Sigmoid colon (tissue), 7 donors: ENCODE data around the gene TGM4. TPM values are rescaled to one million over a fixed set of nuclear protein-coding genes. Genes with fewer than 3 reads are reported as not detected.

Source experiments
- DNase-seq: peaks from one replicate; pipeline ENCODE4 v3.0.0-alpha.2; 2019
- H3K27ac ChIP-seq, 4 donors: fragments of 200-600 bp; sonication (generic); one replicate each; pipeline ENCODE4 v1.5.1; 2016 to 2019; ENCODE audit warnings: mild to moderate bottlenecking in 1 of 4
- H3K27me3 ChIP-seq, 3 donors: fragments of 200-600 bp; sonication (generic); one replicate each; pipeline ENCODE4 v1.5.1; 2019; ENCODE audit warnings: mild to moderate bottlenecking in 1 of 3
- H3K36me3 ChIP-seq, 4 donors: fragments of 200-600 bp; sonication (generic); one replicate each; pipeline ENCODE4 v1.5.1; 2016 to 2019
- H3K4me1 ChIP-seq, 4 donors: fragments of 200-600 bp; sonication (generic); one replicate each; pipeline ENCODE4 v1.5.1; 2017 to 2019
- H3K4me3 ChIP-seq, 4 donors: fragments of 200-600 bp; sonication (generic); one replicate each; pipeline ENCODE4 v1.5.1; 2017 to 2019; ENCODE audit warnings: mild to moderate bottlenecking in 2 of 4, moderate library complexity in 1 of 4
- H3K9me3 ChIP-seq, 4 donors: fragments of 200-600 bp in 3 of 4; sonication (generic) in 3 of 4; one replicate each; pipeline versions ENCODE4 v1.5.1 to v1.6.1; 2013 to 2019
- EP300 ChIP-seq, 4 donors: sonication (generic); formaldehyde crosslinking; IDR thresholded peaks; one replicate each; pipeline ENCODE4 v1.6.1; 2017; ENCODE audit warnings: antibody characterized with exemption in 4 of 4
- POLR2A ChIP-seq, 2 donors: fragments of 450-650 bp; IDR thresholded peaks; one replicate each; pipeline ENCODE4 v1.6.1; 2016; ENCODE audit warnings: antibody characterized with exemption in 2 of 2, mild to moderate bottlenecking in 2 of 2, moderate library complexity in 2 of 2
- POLR2AphosphoS5 ChIP-seq, 4 donors: sonication (generic); formaldehyde crosslinking; IDR thresholded peaks; one replicate each; pipeline ENCODE4 v1.6.1; 2017; ENCODE audit warnings: antibody characterized with exemption in 4 of 4
- WGBS, 2 donors: extraction: QIAGEN DNeasy Blood & Tissue Kit; methylation state at CpG; one replicate each; pipeline ENCODE4 v1.1.7; 2013; 5-methylcytosine and 5-hydroxymethylcytosine counted together
- intact Hi-C: fragments of 100-400 bp; cut with DNase I; formaldehyde crosslinking; loops from one replicate; pipeline ENCODE4 v1.15.1; 2023
- polyA plus RNA-seq, 3 donors: library from polyadenylated mRNA; stranded (reverse); fragments of 200-250 nt; gene quantifications; one replicate each; pipeline ENCODE4 v1.2.3, GENCODE V29; 2013
- total RNA-seq, 4 donors: library from RNA; depleted of rRNA; stranded (reverse); fragments of >200 nt; gene quantifications; one replicate each; pipeline ENCODE4 v1.1.0, GENCODE V29; 2016
- donor health status: healthy with polysubstance abuse.
- donor health status: Bipolar disorder and iron deficiency.
- donor health status: healthy.

TGM4 gene
- total and polyA plus RNA-seq, 7 donors: not detected

DNA sequence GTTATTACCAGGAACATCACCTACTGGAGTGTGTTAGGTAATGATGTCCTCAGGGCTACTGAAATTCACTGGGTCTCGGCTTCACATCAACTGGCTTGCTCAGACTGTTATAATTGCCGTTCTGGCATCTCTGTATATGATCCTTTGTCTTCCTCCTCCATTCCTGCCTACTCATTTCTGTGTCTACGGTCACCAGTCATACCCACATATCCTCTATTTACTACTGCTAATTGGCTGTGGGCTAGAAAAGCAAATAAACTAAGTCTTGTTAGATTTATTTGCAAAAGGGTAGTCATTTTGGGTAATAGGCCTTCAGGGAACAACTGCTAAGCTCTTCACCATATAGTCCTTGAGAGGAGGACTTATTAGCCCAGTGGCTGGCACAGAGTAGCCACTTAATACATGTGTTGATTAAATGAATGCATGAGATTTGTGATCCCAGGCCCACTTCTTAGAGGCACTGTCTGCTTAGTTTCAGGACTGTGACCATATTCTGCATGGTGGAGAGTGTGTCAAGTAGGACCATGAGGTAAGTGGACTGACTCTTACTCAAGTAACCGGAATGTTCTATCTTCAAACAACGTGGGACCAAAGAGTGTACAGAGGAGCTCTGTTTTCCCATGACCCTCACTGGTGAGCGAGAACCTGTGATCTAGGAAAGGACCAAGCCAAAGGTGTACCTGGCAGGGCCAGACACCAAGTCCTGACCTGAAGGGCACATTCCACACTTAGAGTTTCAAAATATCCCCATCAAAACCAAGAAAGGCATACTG is 88.4 kb downstream of the TGM4 start:
- no peak for DNase-seq
- Histone ChIP-seq H3K27me3 (no peaks in the 10 kb centered on the region), H3K4me1 (peaks cover 0 to 4% (median 0%) of the 10 kb centered on the region in 4 donors), H3K36me3 (peaks cover 0 to 15% (median 12%) of the 10 kb centered on the region in 4 donors), H3K27ac (no peak overlapping the region), H3K9me3 (no peaks in the 10 kb centered on the region), H3K4me3 (no peak overlapping the region)
- WGBS, 2 donors: 86 to 92% methylated on average over 6 of the region's 6 CpGs
- intact Hi-C loops: no loop called here
- TF ChIP-seq POLR2AphosphoS5 (IDR thresholded peaks at IDR 0.05): no peak
- TF ChIP-seq EP300 (IDR thresholded peaks at IDR 0.05): no peak

DNA sequence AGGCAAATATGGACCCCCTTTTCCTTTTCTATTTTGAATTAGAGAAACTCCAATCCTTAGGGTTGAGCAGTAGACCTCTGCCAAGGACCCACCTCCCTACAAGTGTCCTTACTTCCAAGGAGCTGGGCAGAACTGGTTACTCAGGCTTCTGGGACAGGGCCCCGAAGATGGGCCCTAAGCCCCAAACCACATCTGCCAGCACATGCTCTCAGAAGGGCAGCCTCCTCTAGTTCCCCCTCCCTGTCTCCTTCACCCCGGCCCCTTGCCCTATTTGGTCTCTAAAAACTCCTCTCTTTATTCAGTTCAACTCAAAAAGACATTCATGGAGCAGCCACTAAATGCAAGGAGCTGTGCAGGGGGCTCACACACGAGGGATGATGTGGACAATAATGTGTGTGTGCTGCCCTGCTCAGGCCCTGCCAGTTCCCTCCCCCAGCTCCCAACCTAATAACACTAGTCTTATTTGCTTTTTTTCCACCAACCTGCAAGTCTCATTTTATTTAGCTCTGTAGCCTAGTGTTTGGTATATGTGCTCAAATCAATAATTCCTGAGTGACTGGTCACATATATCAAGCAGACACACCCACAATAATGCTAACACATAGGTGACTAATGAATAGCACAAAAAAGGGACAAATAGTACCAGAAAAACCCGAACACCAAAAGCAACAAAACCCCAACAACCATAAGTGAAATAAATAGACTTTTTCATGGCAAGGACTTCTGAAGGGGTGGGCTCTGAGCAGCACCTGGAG is 89.3 kb downstream of the TGM4 start:
- no peak for TF ChIP-seq POLR2AphosphoS5 (IDR thresholded peaks at IDR 0.05)
- no peak for TF ChIP-seq POLR2A (IDR thresholded peaks at IDR 0.05)
- TF ChIP-seq EP300 (IDR thresholded peaks at IDR 0.05): no peak
- Histone ChIP-seq H3K36me3 (peaks cover 0 to 6% (median 3%) of the 10 kb centered on the region in 4 donors), H3K9me3 (no peaks in the 10 kb centered on the region), H3K27ac (no peak overlapping the region), H3K4me3 (no peak overlapping the region), H3K4me1 (peaks cover 0 to 4% (median 0%) of the 10 kb centered on the region in 4 donors), H3K27me3 (no peaks in the 10 kb centered on the region)
- intact Hi-C loops: no loop called here
- WGBS, 2 donors: 84 to 85% methylated on average over 4 of the region's 4 CpGs
- no peak for DNase-seq

Other genes starting within 250 kb of the TGM4 start
- gene ZNF197, start 249.6 kb upstream of the TGM4 start, total RNA-seq: 10 to 100 TPM; 19.1 to 30.8 (median 21.0) TPM
- gene ZNF197, start 249.6 kb upstream of the TGM4 start, polyA plus RNA-seq: 1 to 10 TPM; 4.4 to 7.1 (median 6.6) TPM
- 10 to 100 TPM; 12.1 to 15.3 (median 14.9) TPM for gene ZNF35, start 225.9 kb upstream of the TGM4 start, total RNA-seq
- gene ZNF35, start 225.9 kb upstream of the TGM4 start, polyA plus RNA-seq: 1 to 10 TPM; 3.0 to 4.4 (median 4.1) TPM
- 1 to 10 TPM; 5.8 to 8.9 (median 7.7) TPM for gene ZNF502, start 161.9 kb upstream of the TGM4 start, total RNA-seq
- gene ZNF502, start 161.9 kb upstream of the TGM4 start, polyA plus RNA-seq: 1 to 10 TPM in 2 of 3 donors, under 1 TPM in 1; 0.69 to 2.5 (median 1.8) TPM
- 10 to 100 TPM in 2 of 4 donors, 1 to 10 TPM in 2; 5.8 to 14.7 (median 10.4) TPM for gene ZNF501, start 145.0 kb upstream of the TGM4 start, total RNA-seq
- gene ZNF501, start 145.0 kb upstream of the TGM4 start, polyA plus RNA-seq: 1 to 10 TPM in 2 of 3 donors, under 1 TPM in 1; 0.69 to 2.0 (median 1.2) TPM
- gene KIAA1143, start 113.0 kb upstream of the TGM4 start, total RNA-seq: 10 to 100 TPM; 26.7 to 35.3 (median 30.8) TPM
- 10 to 100 TPM in 2 of 3 donors, 1 to 10 TPM in 1; 7.8 to 11.6 (median 10.2) TPM for gene KIAA1143, start 113.0 kb upstream of the TGM4 start, polyA plus RNA-seq
- gene KIF15, start 112.8 kb upstream of the TGM4 start, total RNA-seq: 1 to 10 TPM in 3 of 4 donors, under 1 TPM in 1; 0.66 to 3.0 (median 1.1) TPM
- gene KIF15, start 112.8 kb upstream of the TGM4 start, polyA plus RNA-seq: 1 to 10 TPM in 2 of 3 donors, under 1 TPM in 1; 0.60 to 8.8 (median 1.8) TPM
- 10 to 100 TPM in 2 of 4 donors, 1 to 10 TPM in 2; 8.3 to 25.7 (median 10.4) TPM for gene TMEM42, start 12.7 kb upstream of the TGM4 start, total RNA-seq
- 10 to 100 TPM in 2 of 3 donors, 1 to 10 TPM in 1; 6.2 to 13.8 (median 10.2) TPM for gene TMEM42, start 12.7 kb upstream of the TGM4 start, polyA plus RNA-seq
- 10 to 100 TPM; 43.2 to 62.9 (median 46.3) TPM for gene ZDHHC3, start 101.6 kb downstream of the TGM4 start, total RNA-seq
- gene ZDHHC3, start 101.6 kb downstream of the TGM4 start, polyA plus RNA-seq: 10 to 100 TPM; 77.2 to 82.8 (median 78.1) TPM
- gene EXOSC7, start 101.6 kb downstream of the TGM4 start, total RNA-seq: 10 to 100 TPM; 26.9 to 44.3 (median 34.9) TPM
- gene EXOSC7, start 101.6 kb downstream of the TGM4 start, polyA plus RNA-seq: 10 to 100 TPM; 16.2 to 40.3 (median 17.3) TPM
- gene CLEC3B, start 151.7 kb downstream of the TGM4 start, total RNA-seq: 10 to 100 TPM; 21.3 to 97.2 (median 40.3) TPM
- 10 to 100 TPM in 2 of 3 donors, 1 to 10 TPM in 1; 8.8 to 50.5 (median 35.3) TPM for gene CLEC3B, start 151.7 kb downstream of the TGM4 start, polyA plus RNA-seq